ENCODE results near the gene NR1H4. TPM values are rescaled to one million over a fixed set of nuclear protein-coding genes. Genes with fewer than 3 reads are reported as not detected.

Gene NR1H4
- total and polyA plus RNA-seq, 2 of the 13 experiments (the other 11 are each of a cell fraction or from before 2014, with no cell fraction given), result 27.3 to 114 TPM

- peak; percentile 81 for ATAC-seq
- peak; percentile 65 for DNase-seq (ENCODE audit: low spot score)
- no TSS peak for BruUV-seq (replicated peaks)
- peak; percentile 4 for FAIRE-seq
- Histone ChIP-seq H2AFZ (ENCODE audit: low read length) (no peak overlapping the region), H3K79me2 (ENCODE audit: insufficient read depth, low read length) (peaks cover 15% of the 10 kb centered on the region), H3K9me3 (ENCODE audit: low read length) (peaks cover 4% of the 10 kb centered on the region; the same call in 1 of the 2 replicates), H3K27me3 (ENCODE audit: control insufficient read depth in 1 of 2, insufficient read depth in 2 of 2, low read length in 2 of 2) (no peaks in the 10 kb centered on the region), H3K4me3 (replicated peaks in 1 of 3; ENCODE audit: insufficient read depth in 1 of 3, low read depth in 2 of 3, low read length in 3 of 3) (peak overlapping the region in 2 of 3 experiments; percentile 29 to 34; a peak in 3 of 6 replicates), H3K36me3 (replicated peaks in 1 of 2; ENCODE audit: control insufficient read depth in 1 of 2, insufficient read depth in 2 of 2, low read length in 2 of 2) (no peaks in the 10 kb centered on the region), H3K27ac (ENCODE audit: extremely low read length, insufficient read depth, low read length) (peak overlapping the region; percentile 63), H4K20me1 (ENCODE audit: insufficient read depth, low read length) (no peaks in the 10 kb centered on the region), H3K9ac (ENCODE audit: insufficient read depth, low read depth, low read length) (peak overlapping the region; percentile 56), H3K4me1 (ENCODE audit: insufficient read depth, low read length) (peaks cover 31% of the 10 kb centered on the region), H3K4me2 (ENCODE audit: low read depth, low read length) (peak overlapping the region; percentile 60)
- intact Hi-C loops (cut with micrococcal nuclease; ENCODE audit: unreplicated experiment), result loop anchor here (2.0 kb wide), 1 partner anchor 19 kb away; no protein-coding TSS in a partner anchor
- CTCF ChIA-PET (ENCODE audit: low intra/inter-chr PET ratio, low total read pairs), result no interaction called here
- in situ Hi-C loops (cut with HindIII; ENCODE audit: extremely low pct_ligation_motif_present, low pct_unique_long_range_greater_than_20kb), result no loop called here
- POLR2A ChIA-PET, result no interaction called here
- WGBS (ENCODE audit: low lambda C conversion rate), result 30% methylated on average over 5 of the region's 5 CpGs
- TF ChIP-seq GATAD2A (CRISPR knock-in tag; IDR thresholded peaks at IDR 0.05) (peak; percentile 24; the same call in 1 of the 2 replicates), SOX5 (CRISPR knock-in tag; IDR thresholded peaks at IDR 0.05; ENCODE audit: borderline replicate concordance) (0 out of 2 replicates have a peak, but pooled peaks have one; percentile 41), HNF4A (CRISPR knock-in tag; IDR thresholded peaks at IDR 0.05) (peak; percentile 80), SOX6 (IDR thresholded peaks at IDR 0.05) (no peak), SOX6 (CRISPR knock-in tag; IDR thresholded peaks at IDR 0.05) (peak; percentile 37; the same call in 1 of the 2 replicates), ZBTB21 (CRISPR knock-in tag; IDR thresholded peaks at IDR 0.05) (peak; percentile 60; the same call in 1 of the 2 replicates), ZNF549 (CRISPR knock-in tag; IDR thresholded peaks at IDR 0.05) (no peak), ASH2L (IDR thresholded peaks at IDR 0.05; ENCODE audit: insufficient read length, low read depth, low read length) (peak; percentile 69), SIN3B (IDR thresholded peaks at IDR 0.05; ENCODE audit: low read length) (no peak), ARID2 (CRISPR knock-in tag; IDR thresholded peaks at IDR 0.05; ENCODE audit: borderline replicate concordance) (no peak), SOX13 (IDR thresholded peaks at IDR 0.05) (no peak), SOX13 (CRISPR knock-in tag; conservative IDR thresholded peaks at IDR 0.05 in 1 of 2, IDR thresholded peaks at IDR 0.05 in 1 of 2) (peak in 1 of 2 experiments; percentile 61; a peak in 1 of 4 replicates), HMG20A (CRISPR knock-in tag; IDR thresholded peaks at IDR 0.05; ENCODE audit: borderline replicate concordance) (peak; percentile 26; the same call in 1 of the 2 replicates), HOMEZ (CRISPR knock-in tag; IDR thresholded peaks at IDR 0.05; ENCODE audit: low read depth) (peak; percentile 30; the same call in 1 of the 2 replicates), ATF1 (CRISPR knock-in tag; IDR thresholded peaks at IDR 0.05) (peak; percentile 21; the same call in 1 of the 2 replicates), FOXP1 (IDR thresholded peaks at IDR 0.05) (no peak), FOXP1 (CRISPR knock-in tag; IDR thresholded peaks at IDR 0.05) (peak; percentile 17; the same call in 1 of the 2 replicates), PAXIP1 (CRISPR knock-in tag; conservative IDR thresholded peaks at IDR 0.05) (peak; percentile 74), ZNF354B (CRISPR knock-in tag; IDR thresholded peaks at IDR 0.05) (no peak), DRAP1 (CRISPR knock-in tag; IDR thresholded peaks at IDR 0.05) (0 out of 2 replicates have a peak, but pooled peaks have one; percentile 17), TEAD3 (CRISPR knock-in tag; optimal IDR thresholded peaks at IDR 0.05; ENCODE audit: borderline replicate concordance) (peak; percentile 52), JUNB (CRISPR knock-in tag; IDR thresholded peaks at IDR 0.05; ENCODE audit: borderline replicate concordance) (no peak), ELF3 (CRISPR knock-in tag; IDR thresholded peaks at IDR 0.05) (0 out of 2 replicates have a peak, but pooled peaks have one; percentile 17), MIXL1 (CRISPR knock-in tag; IDR thresholded peaks at IDR 0.05) (0 out of 2 replicates have a peak, but pooled peaks have one; percentile 32)
These were observed 119.8 kb downstream of the NR1H4 start for GRCh38 chr12:100593490-100593889.
